ENCODE results near the gene SYNC.
"Not testable (repeated sequence)": the region's sequence is repeated elsewhere in the genome, so short reads cannot be mapped to it uniquely, and the experiment has no call there.

The SYNC gene

GRCh38 chr1:32695098-32695904 is 7.3 kb downstream of the SYNC start:
- DNase-seq (ENCODE audit: low read depth in 2 of 2, low spot score in 1 of 2), result no peak

GRCh38 chr1:32693455-32694174 is 9.0 kb downstream of the SYNC start:
- DNase-seq (ENCODE audit: low read depth in 2 of 2, low spot score in 1 of 2), result no peak

GRCh38 chr1:32686387-32686786 is 16.2 kb downstream of the SYNC start:
- DNase-seq (ENCODE audit: low read depth in 2 of 2, low spot score in 1 of 2), result no peak

- DNase-seq (ENCODE audit: low read depth in 2 of 2, low spot score in 1 of 2), result no peak
Observed at GRCh38 chr1:32685498-32685897, 17.1 kb downstream of the SYNC start.

DNA sequence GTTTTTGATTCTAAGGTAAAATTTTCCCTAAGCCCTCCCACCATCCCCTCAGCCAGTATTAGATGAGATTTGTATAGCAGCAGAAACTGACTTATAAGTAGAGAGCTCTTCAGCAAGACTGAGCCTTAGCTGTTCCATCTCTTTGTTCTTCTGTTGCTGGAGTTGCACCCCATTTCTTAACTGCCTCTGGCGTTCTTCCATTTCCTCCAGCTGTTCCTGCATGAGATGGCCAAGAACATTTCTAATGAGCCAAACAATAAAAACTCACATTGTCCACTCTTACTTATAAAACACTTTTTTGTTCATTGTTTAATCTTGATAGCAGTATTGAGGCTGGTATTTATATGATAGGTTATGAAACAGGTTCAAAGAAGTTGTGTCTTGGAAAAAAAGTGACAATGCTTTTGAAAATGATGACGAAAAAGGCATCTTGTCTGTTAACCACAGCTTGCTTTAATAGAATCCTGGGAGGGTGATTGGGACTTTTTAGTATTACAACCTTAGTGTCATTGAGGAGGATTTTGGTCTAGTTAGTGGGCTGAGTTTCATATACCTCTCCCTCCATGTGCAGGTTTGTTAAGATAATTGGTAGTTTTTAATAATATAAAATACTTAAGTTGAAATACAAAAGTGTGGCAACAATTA is 18.3 kb downstream of the SYNC start:
- DNase-seq (ENCODE audit: low read depth in 2 of 2, low spot score in 1 of 2), result no peak

- DNase-seq (ENCODE audit: low read depth in 2 of 2, low spot score in 1 of 2), result no peak
Observed at GRCh38 chr1:32683397-32683796, 19.2 kb downstream of the SYNC start.

- DNase-seq (ENCODE audit: low read depth in 2 of 2, low spot score in 1 of 2), result no peak
Observed at GRCh38 chr1:32681999-32682398, 20.6 kb downstream of the SYNC start.

DNA sequence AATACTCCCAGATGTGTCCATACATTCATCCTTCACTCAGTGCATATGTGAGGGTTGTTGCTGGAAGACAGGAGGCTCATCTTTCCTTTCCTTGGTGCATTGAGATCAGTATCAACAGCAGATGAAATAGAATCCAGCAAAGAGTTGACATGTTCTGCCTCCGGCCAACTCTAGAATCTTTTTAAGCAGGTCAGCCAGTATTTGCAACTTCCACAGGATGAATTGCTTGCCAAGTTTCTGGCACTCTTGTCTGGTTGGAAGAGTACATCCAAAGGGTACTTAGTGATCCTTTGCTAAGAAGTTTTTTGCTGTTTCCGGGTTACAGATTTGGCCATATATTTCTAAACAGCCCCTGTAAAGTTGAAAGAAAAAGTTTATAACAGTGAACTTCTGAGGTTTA is 21.1 kb downstream of the SYNC start:
- no peak for DNase-seq (ENCODE audit: low read depth in 2 of 2, low spot score in 1 of 2)

DNA sequence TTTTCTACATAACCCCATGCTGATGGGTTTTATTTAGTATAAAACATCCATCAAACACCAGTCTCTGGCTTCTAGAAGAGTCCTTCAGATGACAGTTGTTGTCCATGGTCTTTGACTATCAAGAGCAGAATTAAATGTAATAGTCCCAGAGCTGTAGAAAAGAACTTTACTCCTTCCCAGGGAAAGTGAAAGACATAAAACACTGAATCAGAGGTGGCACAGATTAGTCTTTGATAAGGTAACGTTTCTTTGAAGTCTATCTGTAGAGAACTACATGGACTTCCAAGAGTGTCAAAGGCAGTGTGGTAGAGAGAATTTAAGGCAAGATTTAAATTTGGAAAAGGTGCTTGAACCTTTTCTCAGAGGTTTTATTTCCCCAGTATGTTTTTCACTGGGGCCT is 21.9 kb downstream of the SYNC start:
- no peak for DNase-seq (ENCODE audit: low read depth in 2 of 2, low spot score in 1 of 2)

- not testable (repeated sequence) for DNase-seq (ENCODE audit: low read depth in 2 of 2, low spot score in 1 of 2)
Observed at GRCh38 chr1:32679993-32680392, 22.6 kb downstream of the SYNC start.

GRCh38 chr1:32676945-32677344 is 25.6 kb downstream of the SYNC start:
- DNase-seq (ENCODE audit: low read depth in 2 of 2, low spot score in 1 of 2), result no peak

DNA sequence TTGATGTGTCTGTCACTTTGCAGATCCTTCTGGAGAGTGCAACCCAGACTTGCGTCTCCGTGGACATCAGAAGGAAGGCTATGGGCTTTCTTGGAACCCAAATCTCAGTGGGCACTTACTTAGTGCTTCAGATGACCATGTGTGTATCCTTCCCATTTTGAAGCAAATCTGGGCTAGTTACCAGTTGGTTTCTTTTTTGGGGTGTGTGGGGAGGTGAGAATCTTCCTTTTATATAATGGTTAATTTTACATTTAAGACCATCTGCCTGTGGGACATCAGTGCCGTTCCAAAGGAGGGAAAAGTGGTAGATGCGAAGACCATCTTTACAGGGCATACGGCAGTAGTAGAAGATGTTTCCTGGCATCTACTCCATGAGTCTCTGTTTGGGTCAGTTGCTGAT is 33.9 kb downstream of the SYNC start:
- not testable (repeated sequence) for DNase-seq (ENCODE audit: low read depth in 2 of 2, low spot score in 1 of 2)

DNA sequence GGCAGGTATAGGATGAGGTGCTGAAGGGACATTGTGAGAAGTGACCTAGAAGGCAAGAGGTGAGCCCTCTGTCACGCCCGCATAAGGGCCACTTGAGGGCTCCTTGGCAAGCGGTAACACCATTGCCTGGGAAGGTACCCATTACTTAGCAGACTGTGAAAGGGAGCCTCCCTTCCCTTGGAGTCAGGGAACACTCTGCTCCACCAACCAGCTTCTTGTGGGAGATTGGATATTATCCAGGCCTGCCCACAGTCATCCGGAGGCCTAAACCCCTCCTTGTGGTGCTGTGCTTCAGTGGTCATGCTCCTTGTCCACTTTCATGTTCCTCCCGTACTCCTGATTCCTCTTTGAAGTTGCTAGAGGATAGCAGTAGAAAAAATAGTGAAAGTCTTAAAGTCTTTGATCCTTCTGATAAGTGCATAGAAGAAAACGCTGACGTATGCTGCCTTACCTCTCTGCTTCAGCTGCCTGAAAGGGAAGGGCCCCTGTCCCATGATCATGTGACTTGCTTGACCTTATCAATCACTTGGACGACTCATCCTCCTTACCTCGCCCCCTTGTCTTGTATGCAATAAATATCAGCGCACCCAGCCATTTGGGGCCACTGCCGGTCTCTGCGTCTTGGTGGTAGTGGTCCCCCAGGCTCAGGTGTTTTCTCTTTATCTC is 35.5 kb downstream of the SYNC start:
- DNase-seq (ENCODE audit: low read depth in 2 of 2, low spot score in 1 of 2), result no peak

DNA sequence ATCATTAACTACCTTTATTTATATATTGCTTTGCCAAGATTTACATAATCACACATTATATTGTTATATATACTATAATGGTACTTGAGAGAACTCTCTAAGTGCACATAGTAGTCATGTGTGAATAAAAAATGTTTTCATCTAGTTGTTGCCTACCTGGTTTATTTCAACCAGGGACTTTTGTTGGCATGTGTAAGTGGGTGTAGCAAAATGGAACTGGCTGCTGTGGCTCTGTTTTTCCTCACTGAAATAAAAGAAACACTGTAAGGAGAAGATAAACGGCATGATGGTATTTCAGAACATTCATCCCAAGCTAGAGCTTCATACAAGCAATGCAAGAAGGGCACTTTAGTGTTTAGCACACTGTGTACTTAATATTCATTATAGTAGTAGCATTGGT is 36.7 kb downstream of the SYNC start:
- no peak for DNase-seq (ENCODE audit: low read depth in 2 of 2, low spot score in 1 of 2)

- DNase-seq (ENCODE audit: low read depth in 2 of 2, low spot score in 1 of 2), result no peak
Observed at GRCh38 chr1:32659581-32659980, 43.0 kb downstream of the SYNC start.

DNA sequence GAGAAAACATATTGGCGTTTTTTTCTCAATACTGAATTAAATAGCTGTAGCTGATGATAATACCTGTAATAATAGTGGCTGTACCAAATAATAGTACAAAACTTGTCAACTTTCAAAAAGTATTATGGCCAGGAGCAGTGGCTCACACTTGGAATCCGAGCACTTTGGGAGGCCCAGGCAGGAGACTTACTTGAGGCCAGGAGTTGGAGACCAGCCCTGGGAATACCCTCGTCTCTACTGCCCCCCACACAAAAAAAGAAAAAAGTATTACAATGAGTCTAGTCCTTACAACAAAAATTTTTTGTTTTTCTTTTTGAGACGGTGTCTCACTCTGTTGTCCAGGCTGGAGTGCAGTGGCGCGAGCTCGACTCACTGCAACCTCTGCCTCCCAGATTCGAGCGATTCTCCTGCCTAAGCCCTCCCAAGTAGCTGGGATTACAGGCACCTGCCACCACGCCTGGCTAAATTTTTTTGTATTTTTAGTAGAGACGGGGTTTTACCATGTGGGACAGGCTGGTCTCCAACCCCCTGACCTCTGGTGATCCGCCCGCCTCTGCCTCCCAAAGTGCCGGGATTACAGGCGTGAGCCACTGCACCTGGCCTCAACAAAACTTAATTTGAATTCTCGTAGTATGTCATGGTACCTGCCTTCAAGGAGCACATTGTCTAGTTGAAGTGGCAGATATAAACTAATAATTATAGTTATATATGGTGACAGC is 50.2 kb downstream of the SYNC start:
- no peak for DNase-seq (ENCODE audit: low read depth in 2 of 2, low spot score in 1 of 2)

DNA sequence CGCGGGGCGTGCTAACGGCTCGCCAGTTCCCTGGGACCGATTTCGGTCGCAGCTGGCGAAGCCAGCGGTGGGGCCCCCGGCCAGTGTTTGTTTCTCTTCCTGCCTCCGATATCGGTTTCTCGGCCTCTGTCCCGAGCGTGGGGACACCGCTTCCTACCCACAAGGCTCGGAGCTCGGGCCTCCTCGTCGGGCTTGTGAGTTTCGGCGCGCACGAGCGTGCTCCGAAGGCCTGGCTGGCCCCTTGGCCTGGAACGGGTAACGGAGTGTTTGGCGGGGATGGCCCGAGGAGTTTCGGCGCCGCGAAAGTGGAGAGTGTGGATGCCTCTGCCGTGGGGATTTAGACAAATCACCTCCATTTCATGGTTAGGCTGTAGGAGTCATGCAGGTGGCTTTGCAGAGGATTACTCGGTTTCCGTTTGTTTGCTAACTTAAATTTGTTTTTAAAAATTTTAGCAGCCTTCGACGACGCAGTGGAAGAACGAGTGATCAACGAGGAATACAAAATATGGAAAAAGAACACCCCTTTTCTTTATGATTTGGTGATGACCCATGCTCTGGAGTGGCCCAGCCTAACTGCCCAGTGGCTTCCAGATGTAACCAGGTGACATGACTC is 51.0 kb downstream of the SYNC start:
- no peak for DNase-seq (ENCODE audit: low read depth in 2 of 2, low spot score in 1 of 2)

GRCh38 chr1:32650752-32651460 is 51.7 kb downstream of the SYNC start, which contains the start of gene RBBP4:
Gene RBBP4, plus strand, starts transcription at chr1:32651208. Its CDS starts 99 bp downstream, at chr1:32651307.
- peak; percentile 94 to 98 for DNase-seq (ENCODE audit: low read depth in 2 of 2, low spot score in 1 of 2)

DNA sequence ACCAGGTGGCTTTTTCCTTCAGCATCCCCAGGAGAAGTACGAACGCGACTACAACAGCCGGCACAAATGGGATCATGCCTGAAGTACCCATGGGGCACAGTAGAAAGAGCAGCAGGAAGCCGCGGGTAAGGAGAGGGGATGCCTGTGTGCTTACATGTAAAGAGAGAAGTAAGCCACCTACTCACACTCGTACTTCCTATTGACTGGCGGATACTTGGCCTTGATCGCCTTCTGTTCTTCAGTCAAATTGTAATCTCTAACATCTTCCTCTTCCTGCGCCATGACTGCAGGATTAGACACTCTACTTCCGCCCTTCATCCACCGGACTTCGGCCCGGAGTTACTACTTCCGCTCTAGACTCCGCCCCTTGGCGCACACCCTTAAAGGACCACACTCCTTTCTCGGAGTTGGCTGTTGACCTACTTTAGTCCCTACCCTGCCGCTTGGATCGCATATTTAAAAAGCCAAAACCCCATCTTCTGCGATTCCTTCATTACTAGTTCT is 52.3 kb downstream of the SYNC start, which contains the start of gene ZBTB8OS:
Gene ZBTB8OS, minus strand, starts transcription at position 303 of the 504 bp plus-strand sequence. Its CDS starts 21 bp downstream, at position 282.
- peak; percentile 62 to 73 for DNase-seq (ENCODE audit: low read depth in 2 of 2, low spot score in 1 of 2)

Data from stimulated activated CD8-positive, alpha-beta memory T cell treated with anti-CD3 and anti-CD28 coated beads, Interleukin-4, amount 100 ng/mL, for 4 hours (primary cell).